PC-3 (cell line): ENCODE data around the gene KCNA4.

Experiments used
- CTCF ChIP-seq: fragments of 300-600 bp; sonication (generic); conservative IDR thresholded peaks from 2 replicates; pipeline ENCODE4 v1.5.1; 2017; ENCODE audit warnings: antibody characterized with exemption, low read depth, mild to moderate bottlenecking, low read length
- EZH2phosphoT487 ChIP-seq: fragments of 300-600 bp; sonication (generic); IDR thresholded peaks from 2 replicates; pipeline ENCODE4 v1.6.1; 2018; ENCODE audit warnings: mild to moderate bottlenecking, antibody characterized with exemption, low read length, borderline replicate concordance

DNA sequence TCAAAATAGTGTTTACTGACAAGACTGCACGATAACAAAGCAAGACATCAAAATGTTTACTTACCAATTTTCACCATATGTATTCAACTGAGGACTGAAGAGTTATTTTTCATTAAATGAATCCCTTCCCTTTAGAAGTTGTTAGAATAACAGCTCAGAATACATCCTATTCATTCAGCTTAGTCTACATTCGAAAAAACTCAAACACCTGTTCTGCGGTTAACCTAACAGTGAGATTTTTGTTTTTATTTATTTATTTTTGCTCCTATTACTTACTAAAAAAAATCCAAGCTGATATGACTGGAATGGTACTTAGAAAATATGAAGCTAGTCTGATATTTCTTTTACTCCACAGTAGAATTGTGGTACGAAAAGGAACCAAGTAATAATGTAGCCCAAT is 10.0 kb downstream of the KCNA4 start:
- TF ChIP-seq CTCF (no peak), EZH2phosphoT487 (no peak)
